RWPE1 (cell line): ENCODE measurements around the gene RBFOX2.

Experiments
- CTCF ChIA-PET: fragments of 350-600 bp; sonication (Branson Sonifier 250); formaldehyde crosslinking; extraction: SDS; loops from one replicate; lab custom pipeline; 2021; lab: Yijun Ruan, JAX
- POLR2A ChIA-PET: fragments of 400-600 bp; formaldehyde crosslinking; extraction: SDS; loops from one replicate; lab custom pipeline; 2020; ENCODE audit warnings: antibody characterized with exemption; ENCODE audit not compliant: low non-redundant PET; lab: Yijun Ruan, JAX
- DNase-seq: peaks from one replicate; pipeline ENCODE4 v3.0.0; 2012; ENCODE audit warnings: low spot score
- H3K27ac ChIP-seq: fragments of 450-650 bp; 2 replicates; pipeline ENCODE4 v1.5.1; 2017
- CTCF ChIP-seq: fragments of 450-650 bp; conservative IDR thresholded peaks from 2 replicates; pipeline ENCODE4 v1.5.1; 2017; ENCODE audit warnings: low read depth, mild to moderate bottlenecking

Gene RBFOX2

DNA sequence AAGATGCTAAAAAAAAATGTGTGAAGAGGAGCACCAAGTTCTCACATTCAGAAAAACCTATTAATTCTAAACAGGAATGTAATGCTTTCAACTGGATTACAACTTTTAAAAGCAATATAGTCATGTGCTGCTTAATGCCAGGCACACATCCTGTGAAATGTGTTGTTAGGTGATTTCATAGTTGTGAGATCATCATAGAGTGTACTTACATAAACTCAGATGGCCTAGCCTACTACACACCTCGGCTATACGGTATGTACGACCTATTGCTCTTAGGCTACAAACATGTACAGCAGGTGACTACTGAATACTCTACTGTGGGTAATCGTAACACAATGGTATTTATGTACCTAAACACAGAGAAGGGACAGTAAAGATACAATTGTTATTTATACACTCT, 142.3 kb downstream of the RBFOX2 start:
- ChIA-PET CTCF (no interaction called here), POLR2A (no interaction called here)
- DNase-seq: no peak
- no peak overlapping the region for H3K27ac ChIP-seq
- no peak for TF ChIP-seq CTCF

DNA sequence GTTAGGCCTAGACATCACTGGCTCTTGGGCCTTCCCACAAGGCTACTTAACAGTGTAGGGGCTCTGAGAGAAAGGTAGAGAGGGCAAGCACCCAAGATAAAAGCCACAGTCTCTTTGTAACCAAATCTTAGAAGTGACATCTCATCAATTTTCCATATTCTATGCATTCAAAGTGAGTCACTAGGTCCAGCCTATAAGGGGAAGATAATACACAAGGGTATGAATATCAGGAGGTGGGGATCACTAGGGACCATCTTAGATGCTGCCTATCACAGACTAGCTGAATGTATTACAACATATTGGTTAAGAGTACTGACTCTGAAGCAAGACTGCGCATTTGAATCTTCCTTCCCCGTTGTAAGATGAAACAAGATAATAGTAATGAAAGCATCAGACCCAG, 144.1 kb downstream of the RBFOX2 start:
- H3K27ac ChIP-seq: no peak overlapping the region
- ChIA-PET POLR2A (no interaction called here), CTCF (no interaction called here)
- no peak for TF ChIP-seq CTCF
- DNase-seq: no peak

GRCh38 chr22:35883031-35883620, 145.5 kb downstream of the RBFOX2 start:
- CTCF ChIA-PET: no interaction called here
- no peak overlapping the region for H3K27ac ChIP-seq
- TF ChIP-seq CTCF: no peak
- no peak for DNase-seq
- POLR2A ChIA-PET: no interaction called here

GRCh38 chr22:35882211-35883030, 146.2 kb downstream of the RBFOX2 start:
- CTCF ChIA-PET: interaction anchor here (0.6 kb wide), 1 partner anchor 226 kb away, joined by 4 read pairs; no protein-coding TSS in a partner anchor
- DNase-seq: no peak

GRCh38 chr22:35879351-35879750, 149.3 kb downstream of the RBFOX2 start:
- DNase-seq: no peak
- no peak overlapping the region for H3K27ac ChIP-seq
- ChIA-PET CTCF (no interaction called here), POLR2A (no interaction called here)
- no peak for TF ChIP-seq CTCF

More at GRCh38 chr22:35882211-35883030, 146.2 kb downstream of the RBFOX2 start:
- POLR2A ChIA-PET: no interaction called here
- no peak overlapping the region for H3K27ac ChIP-seq
- no peak for TF ChIP-seq CTCF

DNA sequence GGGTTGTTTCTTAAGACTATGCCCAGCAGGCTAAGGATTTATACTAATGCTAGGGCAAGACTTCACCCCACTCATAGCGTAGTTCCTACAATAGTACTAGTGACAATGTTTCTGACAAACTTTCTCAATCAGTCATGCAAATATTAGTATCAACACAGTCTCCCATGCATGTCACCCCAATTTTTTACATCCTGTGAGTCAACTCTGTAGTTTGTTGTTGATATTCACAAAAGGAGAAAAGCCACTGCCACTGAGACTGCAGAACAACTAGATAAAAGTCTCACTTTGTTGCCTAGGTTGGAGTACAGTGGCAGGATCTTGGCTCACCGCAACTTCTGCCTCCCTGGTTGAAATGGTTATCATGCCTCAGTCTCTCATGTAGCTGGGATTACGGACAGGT, 155.2 kb downstream of the RBFOX2 start:
- no peak for TF ChIP-seq CTCF
- ChIA-PET CTCF (interaction anchor here (1.2 kb wide), 2 partner anchors 10 to 30 kb away, joined by 3 to 6 read pairs; no protein-coding TSS in a partner anchor), POLR2A (no interaction called here)
- DNase-seq: no peak
- no peak overlapping the region for H3K27ac ChIP-seq
